ENCODE data around the gene RASGRP1. TPM values are rescaled to one million over a fixed set of nuclear protein-coding genes. Genes with fewer than 3 reads are reported as not detected.

RASGRP1 gene
- total and polyA plus RNA-seq, 10 of the 15 experiments (the other 5 are each of a cell fraction or from before 2014, with no cell fraction given) = 5.6 to 234 (median 20.9) TPM

DNA sequence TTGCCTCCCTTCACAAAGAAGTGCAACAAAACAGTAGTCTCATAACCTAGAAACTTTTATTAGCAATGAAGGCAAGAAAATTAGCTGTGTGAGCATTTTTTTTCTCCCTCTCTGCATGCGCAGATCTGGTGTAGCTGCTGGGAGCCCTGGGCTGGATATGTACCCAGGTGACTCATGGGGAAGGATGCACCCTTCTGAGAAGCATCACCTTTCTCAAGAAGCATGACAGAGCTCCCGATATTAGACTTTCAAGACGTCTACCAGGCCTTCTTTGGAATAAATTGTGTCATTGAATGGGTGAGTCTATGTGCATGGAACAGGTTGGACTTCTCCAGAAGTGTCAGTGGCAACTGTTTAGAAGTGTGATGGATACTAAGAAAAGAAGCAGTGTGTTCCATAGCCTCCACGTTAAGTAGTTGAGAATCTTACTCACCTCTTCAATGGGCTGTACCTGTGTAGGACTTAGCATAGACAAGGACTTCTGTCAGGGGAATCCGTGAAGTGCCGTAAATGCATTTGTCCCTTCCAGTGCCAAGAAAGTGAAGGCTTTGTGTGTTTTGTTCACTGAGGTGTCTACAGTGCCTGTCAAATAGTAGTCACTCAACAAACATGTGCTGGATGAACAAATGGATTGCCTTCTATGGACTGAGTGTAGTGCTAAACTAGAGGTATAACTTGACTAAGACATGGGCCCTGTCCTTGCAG is 47.7 kb upstream of the RASGRP1 start (continued):
- TF ChIP-seq NR2C2 (IDR thresholded peaks at IDR 0.05; ENCODE audit: borderline replicate concordance, control insufficient read depth, insufficient read length, low read depth) = no peak
- no peak for TF ChIP-seq STAT3 (IDR thresholded peaks at IDR 0.05; ENCODE audit: low read depth, low read length)
- TF ChIP-seq SIX5 (IDR thresholded peaks at IDR 0.05; ENCODE audit: low read depth, low read length, severe bottlenecking) = no peak
- no peak for TF ChIP-seq ASH2L (IDR thresholded peaks at IDR 0.05; ENCODE audit: borderline replicate concordance, low read depth)
- no peak for TF ChIP-seq CREM (IDR thresholded peaks at IDR 0.05; ENCODE audit: low read depth)
- no peak for TF ChIP-seq RAD51 (IDR thresholded peaks at IDR 0.05)
- no peak for TF ChIP-seq NFXL1 (IDR thresholded peaks at IDR 0.05; ENCODE audit: borderline replicate concordance)
- TF ChIP-seq KAT2A (conservative IDR thresholded peaks at IDR 0.05; ENCODE audit: control insufficient read depth, low read depth, low read length) = no peak
- TF ChIP-seq, protein P1, sequence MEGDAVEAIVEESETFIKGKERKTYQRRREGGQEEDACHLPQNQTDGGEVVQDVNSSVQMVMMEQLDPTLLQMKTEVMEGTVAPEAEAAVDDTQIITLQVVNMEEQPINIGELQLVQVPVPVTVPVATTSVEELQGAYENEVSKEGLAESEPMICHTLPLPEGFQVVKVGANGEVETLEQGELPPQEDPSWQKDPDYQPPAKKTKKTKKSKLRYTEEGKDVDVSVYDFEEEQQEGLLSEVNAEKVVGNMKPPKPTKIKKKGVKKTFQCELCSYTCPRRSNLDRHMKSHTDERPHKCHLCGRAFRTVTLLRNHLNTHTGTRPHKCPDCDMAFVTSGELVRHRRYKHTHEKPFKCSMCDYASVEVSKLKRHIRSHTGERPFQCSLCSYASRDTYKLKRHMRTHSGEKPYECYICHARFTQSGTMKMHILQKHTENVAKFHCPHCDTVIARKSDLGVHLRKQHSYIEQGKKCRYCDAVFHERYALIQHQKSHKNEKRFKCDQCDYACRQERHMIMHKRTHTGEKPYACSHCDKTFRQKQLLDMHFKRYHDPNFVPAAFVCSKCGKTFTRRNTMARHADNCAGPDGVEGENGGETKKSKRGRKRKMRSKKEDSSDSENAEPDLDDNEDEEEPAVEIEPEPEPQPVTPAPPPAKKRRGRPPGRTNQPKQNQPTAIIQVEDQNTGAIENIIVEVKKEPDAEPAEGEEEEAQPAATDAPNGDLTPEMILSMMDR (IDR thresholded peaks at IDR 0.05 in 2 of 3, conservative IDR thresholded peaks at IDR 0.05 in 1 of 3; ENCODE audit: control insufficient read depth in 2 of 3, extremely low read depth in 1 of 3, insufficient read depth in 1 of 3, low read depth in 3 of 3, low read length in 3 of 3) = no peak
- TF ChIP-seq, protein P2, sequence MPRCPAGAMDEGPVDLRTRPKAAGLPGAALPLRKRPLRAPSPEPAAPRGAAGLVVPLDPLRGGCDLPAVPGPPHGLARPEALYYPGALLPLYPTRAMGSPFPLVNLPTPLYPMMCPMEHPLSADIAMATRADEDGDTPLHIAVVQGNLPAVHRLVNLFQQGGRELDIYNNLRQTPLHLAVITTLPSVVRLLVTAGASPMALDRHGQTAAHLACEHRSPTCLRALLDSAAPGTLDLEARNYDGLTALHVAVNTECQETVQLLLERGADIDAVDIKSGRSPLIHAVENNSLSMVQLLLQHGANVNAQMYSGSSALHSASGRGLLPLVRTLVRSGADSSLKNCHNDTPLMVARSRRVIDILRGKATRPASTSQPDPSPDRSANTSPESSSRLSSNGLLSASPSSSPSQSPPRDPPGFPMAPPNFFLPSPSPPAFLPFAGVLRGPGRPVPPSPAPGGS (IDR thresholded peaks at IDR 0.05; ENCODE audit: borderline replicate concordance, insufficient read depth, low read depth, low read length, poor library complexity, severe bottlenecking) = no peak
- no peak for TF ChIP-seq CEBPB (IDR thresholded peaks at IDR 0.05; ENCODE audit: borderline replicate concordance in 1 of 2, low read depth in 2 of 2, low read length in 2 of 2)
- no peak for TF ChIP-seq SIN3A (IDR thresholded peaks at IDR 0.05; ENCODE audit: low read depth, low read length)
- TF ChIP-seq, protein P3, sequence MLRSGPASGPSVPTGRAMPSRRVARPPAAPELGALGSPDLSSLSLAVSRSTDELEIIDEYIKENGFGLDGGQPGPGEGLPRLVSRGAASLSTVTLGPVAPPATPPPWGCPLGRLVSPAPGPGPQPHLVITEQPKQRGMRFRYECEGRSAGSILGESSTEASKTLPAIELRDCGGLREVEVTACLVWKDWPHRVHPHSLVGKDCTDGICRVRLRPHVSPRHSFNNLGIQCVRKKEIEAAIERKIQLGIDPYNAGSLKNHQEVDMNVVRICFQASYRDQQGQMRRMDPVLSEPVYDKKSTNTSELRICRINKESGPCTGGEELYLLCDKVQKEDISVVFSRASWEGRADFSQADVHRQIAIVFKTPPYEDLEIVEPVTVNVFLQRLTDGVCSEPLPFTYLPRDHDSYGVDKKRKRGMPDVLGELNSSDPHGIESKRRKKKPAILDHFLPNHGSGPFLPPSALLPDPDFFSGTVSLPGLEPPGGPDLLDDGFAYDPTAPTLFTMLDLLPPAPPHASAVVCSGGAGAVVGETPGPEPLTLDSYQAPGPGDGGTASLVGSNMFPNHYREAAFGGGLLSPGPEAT (IDR thresholded peaks at IDR 0.05; ENCODE audit: low read depth) = no peak

All from GM12878 (cell line).